RWPE1 (cell line): ENCODE data around the gene FAM76A.
A peak's percentile ranks its signal among the peaks of the same experiment; 100 is the strongest.

ENCODE experiments used
- CTCF ChIA-PET: fragments of 350-600 bp; sonication (Branson Sonifier 250); formaldehyde crosslinking; extraction: SDS; loops from one replicate; lab custom pipeline; 2021; lab: Yijun Ruan, JAX
- POLR2A ChIA-PET: fragments of 400-600 bp; formaldehyde crosslinking; extraction: SDS; loops from one replicate; lab custom pipeline; 2020; ENCODE audit warnings: antibody characterized with exemption; ENCODE audit not compliant: low non-redundant PET; lab: Yijun Ruan, JAX
- DNase-seq: peaks from one replicate; pipeline ENCODE4 v3.0.0; 2012; ENCODE audit warnings: low spot score
- H3K27ac ChIP-seq: fragments of 450-650 bp; 2 replicates; pipeline ENCODE4 v1.5.1; 2017
- TF ChIP-seq, protein P1 (sequence below): fragments of 450-650 bp; conservative IDR thresholded peaks from 2 replicates; pipeline ENCODE4 v1.5.1; 2017; ENCODE audit warnings: low read depth, mild to moderate bottlenecking

Gene FAM76A

DNA sequence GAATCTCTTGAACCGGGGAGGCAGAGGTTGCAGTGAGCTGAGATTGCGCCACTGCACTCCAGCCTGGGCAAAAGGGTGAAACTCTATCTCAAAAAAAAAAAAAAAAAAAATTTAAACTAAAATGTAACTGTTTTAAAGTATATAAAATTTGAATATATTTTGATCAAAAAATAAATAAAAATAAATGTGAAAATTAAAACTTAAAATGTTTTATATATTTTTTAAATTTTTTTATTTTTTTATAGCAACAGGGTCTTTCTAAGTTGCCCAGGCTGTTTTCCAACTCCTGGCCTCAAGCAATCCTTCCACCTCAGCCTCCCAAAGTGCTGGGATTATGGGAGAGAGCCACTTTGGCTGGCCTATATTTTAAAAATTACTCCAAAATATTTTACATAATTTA lies 15.2 kb upstream of the FAM76A start:
- H3K27ac ChIP-seq, result no peak overlapping the region
- TF ChIP-seq, protein P1, sequence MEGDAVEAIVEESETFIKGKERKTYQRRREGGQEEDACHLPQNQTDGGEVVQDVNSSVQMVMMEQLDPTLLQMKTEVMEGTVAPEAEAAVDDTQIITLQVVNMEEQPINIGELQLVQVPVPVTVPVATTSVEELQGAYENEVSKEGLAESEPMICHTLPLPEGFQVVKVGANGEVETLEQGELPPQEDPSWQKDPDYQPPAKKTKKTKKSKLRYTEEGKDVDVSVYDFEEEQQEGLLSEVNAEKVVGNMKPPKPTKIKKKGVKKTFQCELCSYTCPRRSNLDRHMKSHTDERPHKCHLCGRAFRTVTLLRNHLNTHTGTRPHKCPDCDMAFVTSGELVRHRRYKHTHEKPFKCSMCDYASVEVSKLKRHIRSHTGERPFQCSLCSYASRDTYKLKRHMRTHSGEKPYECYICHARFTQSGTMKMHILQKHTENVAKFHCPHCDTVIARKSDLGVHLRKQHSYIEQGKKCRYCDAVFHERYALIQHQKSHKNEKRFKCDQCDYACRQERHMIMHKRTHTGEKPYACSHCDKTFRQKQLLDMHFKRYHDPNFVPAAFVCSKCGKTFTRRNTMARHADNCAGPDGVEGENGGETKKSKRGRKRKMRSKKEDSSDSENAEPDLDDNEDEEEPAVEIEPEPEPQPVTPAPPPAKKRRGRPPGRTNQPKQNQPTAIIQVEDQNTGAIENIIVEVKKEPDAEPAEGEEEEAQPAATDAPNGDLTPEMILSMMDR, result no peak
- DNase-seq, result no peak
- CTCF ChIA-PET, result interaction anchor here (0.6 kb wide), 1 partner anchor 1224 kb away, joined by 3 read pairs; no protein-coding TSS in a partner anchor
- POLR2A ChIA-PET, result no interaction called here

DNA sequence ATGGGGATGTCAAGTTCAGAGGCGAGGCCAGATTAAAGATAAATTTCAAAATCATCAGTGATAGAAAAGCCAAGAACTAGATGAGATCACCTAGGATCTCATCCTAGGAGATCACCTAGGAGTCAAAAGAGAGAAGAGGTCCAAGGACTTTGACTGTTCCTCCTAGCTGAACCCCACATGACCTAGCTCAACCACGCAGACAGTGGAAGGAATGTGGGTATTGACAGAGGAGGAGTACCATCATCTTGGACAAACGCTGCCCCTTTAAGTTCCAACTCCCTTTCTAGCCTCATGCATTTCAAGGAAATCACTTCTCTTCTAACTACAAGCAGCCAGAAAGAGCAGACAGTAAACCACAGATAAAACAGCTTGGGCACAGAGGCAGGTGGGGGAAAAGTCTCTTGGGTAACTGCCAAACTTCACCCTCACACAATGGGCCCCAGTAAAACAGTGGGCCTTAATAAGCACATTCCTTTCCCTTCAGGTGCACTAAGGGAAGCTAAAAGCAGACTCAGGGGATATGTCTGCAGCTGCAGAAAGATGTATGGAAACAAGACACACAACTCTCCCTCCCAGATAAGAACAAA lies 12.5 kb upstream of the FAM76A start:
- ChIA-PET POLR2A (no interaction called here), CTCF (interaction anchor here (1.0 kb wide), 1 partner anchor 12 kb away, joined by 3 read pairs; no protein-coding TSS in a partner anchor)
- TF ChIP-seq, protein P1, result no peak
- no peak overlapping the region for H3K27ac ChIP-seq
- no peak for DNase-seq

DNA sequence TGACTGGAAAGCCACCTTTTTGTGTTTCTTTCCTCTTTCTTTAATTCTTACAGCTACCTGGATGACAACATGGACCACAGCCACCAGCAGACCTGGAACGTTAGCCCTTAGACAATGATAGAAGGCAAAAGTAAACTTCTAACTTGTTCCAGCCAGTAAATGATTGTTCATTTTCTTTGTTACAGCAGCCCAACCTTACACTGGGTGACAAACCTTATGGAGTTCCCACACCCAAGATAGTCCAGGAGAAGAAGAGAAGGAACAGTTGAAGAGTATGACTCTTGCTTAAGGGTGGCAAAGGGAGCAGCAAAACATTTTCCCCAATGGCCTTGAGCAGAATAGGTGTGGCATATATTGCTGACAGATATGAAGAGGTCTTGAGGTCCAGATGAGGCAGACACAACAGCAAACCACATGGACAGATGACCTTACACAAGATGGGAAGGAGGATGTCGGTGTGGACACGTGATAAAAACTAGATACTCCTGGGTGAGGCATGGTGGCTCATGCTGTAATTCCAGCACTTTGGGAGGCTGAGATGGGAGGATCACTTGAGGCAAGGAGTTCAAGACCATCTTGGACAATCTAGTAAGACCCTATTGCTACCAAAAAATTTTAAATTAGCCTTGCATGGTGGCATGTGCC lies 11.8 kb upstream of the FAM76A start:
- ChIA-PET POLR2A (no interaction called here), CTCF (interaction anchor here (1.0 kb wide), 1 partner anchor 11 kb away, joined by 3 read pairs; no protein-coding TSS in a partner anchor)
- no peak overlapping the region for H3K27ac ChIP-seq
- DNase-seq, result no peak
- TF ChIP-seq, protein P1, result no peak

DNA sequence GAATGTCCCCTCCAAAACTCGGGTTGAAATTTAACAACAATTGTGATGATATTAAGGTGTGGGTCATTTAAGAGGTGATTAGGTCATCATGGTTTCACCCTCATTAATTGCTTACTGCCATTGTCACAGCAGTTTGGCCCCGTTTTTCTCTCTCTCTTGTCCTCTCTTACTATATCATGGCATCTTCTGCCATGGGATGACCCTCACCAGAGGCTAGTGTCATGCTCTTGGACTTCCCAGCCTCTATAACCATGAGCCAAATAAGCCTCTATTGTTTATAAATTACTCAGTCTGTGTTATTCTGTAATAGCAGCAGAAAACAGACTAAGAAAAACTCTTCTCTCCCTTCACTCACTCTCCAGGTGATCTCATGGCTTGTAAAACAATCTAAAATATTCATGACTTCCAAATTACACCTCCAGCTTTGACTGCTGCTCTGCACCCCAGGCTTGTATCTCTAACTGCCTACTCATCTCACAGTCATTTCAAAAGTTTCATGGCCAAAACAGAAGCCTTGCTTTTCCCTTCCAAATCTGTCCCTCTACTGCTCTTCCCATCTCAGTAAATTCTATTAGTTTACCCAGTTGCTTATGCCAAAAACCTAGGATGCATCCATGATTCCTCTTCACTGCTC lies 9.4 kb upstream of the FAM76A start:
- no peak overlapping the region for H3K27ac ChIP-seq
- ChIA-PET POLR2A (no interaction called here), CTCF (no interaction called here)
- DNase-seq, result no peak
- TF ChIP-seq, protein P1, result no peak

DNA sequence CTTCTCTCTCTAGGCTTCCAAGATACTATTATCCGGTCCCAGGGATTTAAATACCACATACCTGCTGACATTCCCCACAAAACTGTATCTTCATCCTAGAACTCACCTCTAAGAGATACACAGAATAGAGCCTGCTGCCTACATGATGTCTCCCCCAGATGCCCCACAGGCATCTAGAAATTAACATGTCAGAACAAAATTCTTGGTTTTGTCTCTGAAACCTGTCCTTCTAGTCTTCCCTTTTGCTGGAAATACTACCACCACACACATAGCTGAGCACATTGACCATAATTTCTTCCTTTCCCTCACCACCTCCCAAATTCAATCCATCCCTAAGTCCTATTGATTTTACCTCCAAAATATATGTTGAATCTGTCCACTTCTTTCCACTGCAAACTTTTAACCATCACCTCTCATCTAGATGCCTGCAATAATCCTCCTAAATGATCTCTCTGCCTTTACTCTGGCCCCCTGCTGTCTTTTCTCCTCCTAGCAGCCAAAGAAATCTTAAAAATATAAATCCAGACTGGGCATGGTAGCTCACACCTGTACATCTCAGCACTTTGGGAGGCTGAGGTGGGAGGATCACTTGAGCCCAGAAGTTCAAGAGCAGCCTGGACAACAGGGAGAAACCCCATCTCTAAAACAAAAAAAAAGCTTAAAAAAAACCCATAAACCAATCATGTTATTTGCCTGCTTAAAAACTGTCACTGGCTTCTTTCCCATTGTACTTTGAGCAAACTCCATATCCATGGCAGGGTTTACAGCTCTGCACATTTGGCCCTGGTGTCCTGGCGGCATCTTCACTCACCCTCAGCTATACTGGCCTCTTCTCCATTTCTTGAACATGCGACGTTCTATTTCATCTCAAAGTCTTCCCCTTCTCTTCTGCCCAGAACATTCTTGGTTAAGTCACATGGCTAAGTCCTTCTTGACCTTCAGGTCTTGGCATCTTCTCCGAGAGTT lies 6.2 kb upstream of the FAM76A start:
- ChIA-PET POLR2A (no interaction called here), CTCF (interaction anchor here (0.6 to 1.4 kb wide), 6 partner anchors 26 to 113 kb away, joined by 3 to 5 read pairs (median 3); no protein-coding TSS in a partner anchor)
- H3K27ac ChIP-seq, result no peak overlapping the region
- DNase-seq, result peak; percentile 14
- TF ChIP-seq, protein P1, result 0 out of 2 replicates have a peak, but pooled peaks have one; percentile 16
